ENCODE results near the gene DCHS1.

The DCHS1 gene

DNA sequence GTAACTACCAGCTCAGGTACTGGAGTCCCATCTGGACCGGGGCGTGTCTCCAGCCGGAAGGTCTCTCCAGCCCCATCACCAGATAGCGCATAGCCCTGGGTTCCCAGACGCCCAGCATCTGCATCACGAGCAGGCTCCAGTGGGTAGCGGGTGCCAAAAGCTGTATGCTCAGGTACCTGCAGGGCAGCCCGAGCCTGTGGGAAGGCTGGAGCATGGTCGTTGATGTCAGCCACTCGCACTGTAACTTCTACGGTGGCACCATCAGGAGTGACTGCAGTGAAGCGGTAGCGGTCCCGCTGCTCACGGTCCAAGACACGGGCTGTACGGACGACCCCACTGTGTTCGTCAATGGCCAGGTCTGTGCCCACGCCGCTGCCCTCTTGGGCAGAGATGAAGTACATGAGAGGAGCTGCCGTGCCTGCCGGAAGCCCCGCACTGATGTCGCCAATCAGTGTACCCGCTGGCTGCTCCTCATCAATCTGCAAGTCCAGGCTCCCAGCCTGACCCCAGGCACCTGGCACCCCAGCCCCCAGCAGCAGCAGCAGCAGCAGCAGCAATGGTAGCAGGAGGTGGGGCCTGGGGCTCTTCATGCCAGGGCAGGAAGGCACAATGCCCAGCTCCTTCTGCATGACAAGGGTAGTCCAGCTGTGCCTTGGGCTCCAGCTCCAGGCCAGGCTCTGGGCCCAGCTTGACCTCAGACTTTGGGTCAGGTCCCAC lies 14.5 kb downstream of the DCHS1 start:
- TF ChIP-seq CTCF (conservative IDR thresholded peaks at IDR 0.05; ENCODE audit: low read length), result no peak
- DNase-seq (ENCODE audit: low read depth), result no peak
- H3K4me3 ChIP-seq (ENCODE audit: low read length), result no peak overlapping the region

GRCh38 chr11:6640036-6640984 lies 15.3 kb downstream of the DCHS1 start:
- no peak overlapping the region for H3K4me3 ChIP-seq (ENCODE audit: low read length)
- no peak for TF ChIP-seq CTCF (conservative IDR thresholded peaks at IDR 0.05; ENCODE audit: low read length)
- DNase-seq (ENCODE audit: low read depth), result no peak

DNA sequence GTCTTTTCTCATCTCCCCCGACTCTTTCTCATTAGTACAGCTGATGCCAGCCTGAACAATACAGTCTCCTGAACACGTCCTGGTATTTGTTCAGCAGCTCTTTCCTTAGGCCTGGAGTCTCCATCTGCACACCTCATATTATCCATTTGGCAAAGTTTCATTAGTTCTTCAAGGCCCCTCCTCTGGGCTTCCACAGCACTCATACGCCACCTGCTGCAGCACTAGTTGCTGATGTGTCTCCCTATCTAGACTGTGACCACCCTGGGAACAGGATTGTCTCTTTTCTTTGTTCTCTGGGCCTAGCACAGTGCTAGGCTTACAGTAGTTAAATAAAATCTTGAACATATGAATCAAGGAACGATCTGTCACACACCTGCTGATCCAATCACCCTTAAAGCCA lies 17.2 kb downstream of the DCHS1 start:
- no peak for DNase-seq (ENCODE audit: low read depth)
- H3K4me3 ChIP-seq (ENCODE audit: low read length), result no peak overlapping the region
- no peak for TF ChIP-seq CTCF (conservative IDR thresholded peaks at IDR 0.05; ENCODE audit: low read length)

- no peak overlapping the region for H3K4me3 ChIP-seq (ENCODE audit: low read length)
- peak; percentile 87 for DNase-seq (ENCODE audit: low read depth)
- TF ChIP-seq CTCF (conservative IDR thresholded peaks at IDR 0.05; ENCODE audit: low read length), result no peak
Observed at GRCh38 chr11:6637871-6638270, 17.7 kb downstream of the DCHS1 start.

DNA sequence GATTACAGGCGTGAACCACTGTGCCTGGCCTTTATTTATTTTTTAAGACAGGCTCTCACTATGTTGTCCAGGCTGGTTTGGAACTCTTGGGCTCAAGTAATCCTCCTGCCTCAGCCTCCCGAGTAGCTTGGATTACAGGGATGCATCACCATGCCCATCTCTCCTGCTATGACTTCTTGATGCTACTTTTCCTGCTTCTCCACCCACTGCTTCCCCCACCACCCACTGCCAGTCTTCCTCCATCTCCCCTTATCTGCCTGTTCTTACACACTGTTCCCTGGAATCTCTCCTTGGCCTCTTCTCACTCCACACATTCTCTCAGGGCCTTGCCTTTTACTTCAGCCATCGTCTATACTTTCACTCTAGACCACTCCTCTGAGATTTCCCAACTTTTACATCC lies 19.1 kb downstream of the DCHS1 start:
- DNase-seq (ENCODE audit: low read depth), result no peak
- TF ChIP-seq CTCF (conservative IDR thresholded peaks at IDR 0.05; ENCODE audit: low read length), result no peak
- no peak overlapping the region for H3K4me3 ChIP-seq (ENCODE audit: low read length)

- no peak for TF ChIP-seq CTCF (conservative IDR thresholded peaks at IDR 0.05; ENCODE audit: low read length)
- no peak overlapping the region for H3K4me3 ChIP-seq (ENCODE audit: low read length)
- peak; percentile 29 for DNase-seq (ENCODE audit: low read depth)
Observed at GRCh38 chr11:6635082-6635932, 20.3 kb downstream of the DCHS1 start.
